DOHH2 (cell line): ENCODE measurements around the gene CRYGN.

Experiments used
- H3F3A ChIP-seq: fragments of 200-600 bp; sonication (generic), shearing (Covaris generic); 2 replicates; pipeline ENCODE4 v1.6.0; 2016; ENCODE audit warnings: antibody characterized with exemption, mild to moderate bottlenecking; ENCODE audit not compliant: control insufficient read depth, insufficient read depth
- H3K27ac ChIP-seq: fragments of 200-600 bp; sonication (generic); 2 replicates; pipeline ENCODE4 v1.5.1; 2014; ENCODE audit warnings: low read depth, mild to moderate bottlenecking, low read length, moderate library complexity
- H3K27me3 ChIP-seq: fragments of 200-600 bp; sonication (generic); 2 replicates; pipeline ENCODE4 v1.6.1; 2014; ENCODE audit warnings: mild to moderate bottlenecking, low read length, mixed read lengths; ENCODE audit not compliant: control insufficient read depth
- H3K36me3 ChIP-seq: fragments of 200-600 bp; sonication (generic); 2 replicates; pipeline ENCODE4 v1.6.1; 2014; ENCODE audit warnings: mild to moderate bottlenecking, low read length, moderate library complexity, mixed read lengths; ENCODE audit not compliant: control insufficient read depth
- H3K4me1 ChIP-seq: fragments of 200-600 bp; sonication (generic); 2 replicates; pipeline ENCODE4 v1.6.1; 2014; ENCODE audit warnings: mild to moderate bottlenecking, low read length, mixed read lengths; ENCODE audit not compliant: control insufficient read depth
- H3K4me2 ChIP-seq: fragments of 200-600 bp; sonication (generic); 2 replicates; pipeline ENCODE4 v1.6.0; 2014; ENCODE audit warnings: mild to moderate bottlenecking, low read length, moderate library complexity
- H3K4me3 ChIP-seq: fragments of 200-600 bp; sonication (generic); 2 replicates; pipeline ENCODE4 v1.5.1; 2014; ENCODE audit warnings: mild to moderate bottlenecking, low read length, mixed read lengths
- H3K79me2 ChIP-seq: fragments of 200-600 bp; sonication (generic); 2 replicates; pipeline ENCODE4 v1.6.1; 2014; ENCODE audit warnings: mild to moderate bottlenecking, low read length, mixed read lengths; ENCODE audit not compliant: control insufficient read depth
- H3K9me2 ChIP-seq: fragments of 200-600 bp; sonication (generic); replicated peaks from 2 replicates; pipeline ENCODE4 v1.6.1; 2014; ENCODE audit warnings: mild to moderate bottlenecking, low read length, mixed read lengths; ENCODE audit not compliant: control insufficient read depth
- H3K9me3 ChIP-seq: fragments of 200-600 bp; sonication (generic); 2 replicates; pipeline ENCODE4 v1.6.1; 2014; ENCODE audit warnings: antibody characterized with exemption, low read length, mixed read lengths; ENCODE audit not compliant: control insufficient read depth, insufficient read depth
- H4K20me1 ChIP-seq: fragments of 200-600 bp; sonication (generic); 2 replicates; pipeline ENCODE4 v1.6.0; 2014; ENCODE audit warnings: low read depth, mild to moderate bottlenecking, antibody characterized with exemption, low read length, moderate library complexity; ENCODE audit not compliant: control insufficient read depth, insufficient read depth
- EZH2phosphoT487 ChIP-seq: fragments of 200-600 bp; sonication (generic); IDR thresholded peaks from 2 replicates; pipeline ENCODE4 v1.6.1; 2017; ENCODE audit warnings: borderline replicate concordance, mild to moderate bottlenecking, antibody characterized with exemption, low read length, moderate library complexity, mixed read lengths
- TF ChIP-seq, protein P1 (sequence below): fragments of 200-600 bp; sonication (generic); IDR thresholded peaks from one replicate; pipeline ENCODE4 v1.5.1; 2014; ENCODE audit warnings: antibody characterized with exemption, mild to moderate bottlenecking, low read depth, low read length; ENCODE audit not compliant: poor library complexity, severe bottlenecking

CRYGN gene

DNA sequence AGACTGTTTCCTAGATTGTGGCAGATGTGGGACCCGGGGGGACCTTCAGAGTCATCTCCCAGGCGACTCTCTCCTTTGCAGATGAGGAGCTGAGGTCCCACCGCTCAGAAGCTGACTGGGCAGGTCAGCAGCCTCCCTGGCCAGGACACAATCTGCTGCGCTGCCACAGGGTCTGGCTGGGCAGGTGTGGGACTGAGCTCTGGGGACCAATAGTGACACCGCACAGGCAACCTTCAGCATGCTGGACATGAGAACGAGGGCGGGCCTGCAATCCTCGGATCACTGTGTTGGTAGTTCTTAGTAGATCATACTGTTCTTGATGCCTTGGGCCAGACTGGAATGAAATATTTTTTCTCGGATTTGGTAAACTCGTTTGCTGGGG is 20.5 kb upstream of the CRYGN start:
- no peaks in the 10 kb centered on the region for H3F3A ChIP-seq
- no peak for TF ChIP-seq EZH2phosphoT487
- TF ChIP-seq, protein P1, sequence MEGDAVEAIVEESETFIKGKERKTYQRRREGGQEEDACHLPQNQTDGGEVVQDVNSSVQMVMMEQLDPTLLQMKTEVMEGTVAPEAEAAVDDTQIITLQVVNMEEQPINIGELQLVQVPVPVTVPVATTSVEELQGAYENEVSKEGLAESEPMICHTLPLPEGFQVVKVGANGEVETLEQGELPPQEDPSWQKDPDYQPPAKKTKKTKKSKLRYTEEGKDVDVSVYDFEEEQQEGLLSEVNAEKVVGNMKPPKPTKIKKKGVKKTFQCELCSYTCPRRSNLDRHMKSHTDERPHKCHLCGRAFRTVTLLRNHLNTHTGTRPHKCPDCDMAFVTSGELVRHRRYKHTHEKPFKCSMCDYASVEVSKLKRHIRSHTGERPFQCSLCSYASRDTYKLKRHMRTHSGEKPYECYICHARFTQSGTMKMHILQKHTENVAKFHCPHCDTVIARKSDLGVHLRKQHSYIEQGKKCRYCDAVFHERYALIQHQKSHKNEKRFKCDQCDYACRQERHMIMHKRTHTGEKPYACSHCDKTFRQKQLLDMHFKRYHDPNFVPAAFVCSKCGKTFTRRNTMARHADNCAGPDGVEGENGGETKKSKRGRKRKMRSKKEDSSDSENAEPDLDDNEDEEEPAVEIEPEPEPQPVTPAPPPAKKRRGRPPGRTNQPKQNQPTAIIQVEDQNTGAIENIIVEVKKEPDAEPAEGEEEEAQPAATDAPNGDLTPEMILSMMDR: no peak
- no peak overlapping the region for H3K4me3 ChIP-seq
- no peak overlapping the region for H3K27ac ChIP-seq
- no peaks in the 10 kb centered on the region for H3K4me1 ChIP-seq
- no peak overlapping the region for H3K4me2 ChIP-seq
- H3K27me3 ChIP-seq: no peaks in the 10 kb centered on the region
- H3K9me2 ChIP-seq: no peaks in the 10 kb centered on the region
- no peaks in the 10 kb centered on the region for H4K20me1 ChIP-seq
- H3K9me3 ChIP-seq: peaks cover 26% of the 10 kb centered on the region
- peaks cover 15% of the 10 kb centered on the region for H3K36me3 ChIP-seq
- no peaks in the 10 kb centered on the region for H3K79me2 ChIP-seq

DNA sequence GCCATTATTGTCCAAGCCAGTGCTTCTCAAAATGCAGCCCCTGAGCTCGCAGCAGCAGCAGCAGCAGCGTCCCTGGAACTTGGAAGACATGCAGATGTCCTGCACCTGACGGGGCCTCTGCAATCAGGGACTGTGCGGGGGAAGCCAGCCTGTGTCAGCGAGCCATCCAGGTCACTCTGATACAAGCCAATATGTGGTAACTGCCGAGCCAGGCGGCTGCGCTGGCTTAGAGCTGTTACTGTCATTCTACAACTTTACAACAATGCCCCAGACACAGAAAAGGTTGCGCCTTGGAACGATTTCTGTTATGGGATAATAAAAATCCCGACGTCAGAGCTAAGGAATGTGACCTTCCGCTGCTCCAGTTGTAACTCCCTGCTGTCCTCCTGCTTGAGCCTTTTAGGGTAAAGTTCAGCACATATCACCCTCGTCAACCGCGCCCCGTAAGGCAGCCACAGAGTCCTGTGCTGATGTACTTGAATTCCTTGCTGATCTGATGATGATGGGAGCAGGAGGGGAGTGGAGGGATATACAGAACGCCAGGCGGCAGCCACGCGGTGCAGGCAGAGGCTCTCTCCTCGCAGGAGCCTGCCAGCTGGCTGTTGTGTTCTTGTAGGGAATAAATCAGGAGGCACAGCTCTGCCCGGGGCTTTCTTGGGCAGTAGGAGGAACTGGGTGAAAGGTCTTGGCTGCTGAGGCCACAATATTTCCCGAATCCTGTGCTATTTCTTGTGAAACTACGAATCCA is 20.0 kb upstream of the CRYGN start:
- TF ChIP-seq EZH2phosphoT487: no peak
- TF ChIP-seq, protein P1: no peak
- peaks cover 10% of the 10 kb centered on the region for H3K36me3 ChIP-seq
- no peaks in the 10 kb centered on the region for H3K27me3 ChIP-seq
- no peaks in the 10 kb centered on the region for H3F3A ChIP-seq
- no peaks in the 10 kb centered on the region for H3K4me1 ChIP-seq
- no peaks in the 10 kb centered on the region for H4K20me1 ChIP-seq
- no peak overlapping the region for H3K4me3 ChIP-seq
- H3K27ac ChIP-seq: no peak overlapping the region
- H3K4me2 ChIP-seq: no peak overlapping the region
- peaks cover 23% of the 10 kb centered on the region for H3K9me3 ChIP-seq
- H3K79me2 ChIP-seq: no peaks in the 10 kb centered on the region
- H3K9me2 ChIP-seq: no peaks in the 10 kb centered on the region

DNA sequence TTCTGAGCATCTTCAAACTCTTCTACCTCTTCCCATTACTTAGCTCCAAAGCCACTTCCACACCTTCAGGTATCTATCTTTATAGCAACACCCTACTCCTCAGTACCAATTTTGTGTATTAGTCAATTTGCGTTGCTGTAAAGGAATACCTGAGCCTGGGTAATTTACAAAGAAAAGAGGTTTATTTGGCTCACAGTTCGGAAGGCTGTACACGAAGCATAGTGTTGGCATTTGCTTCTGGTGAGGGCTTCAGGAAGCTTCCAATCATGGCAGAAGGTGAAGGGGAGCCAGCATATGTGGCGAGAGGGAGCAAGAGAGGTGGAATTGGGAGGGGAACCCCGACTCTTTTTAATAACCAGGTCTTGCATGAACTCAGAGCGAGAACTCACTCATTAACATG is 17.6 kb upstream of the CRYGN start:
- Histone ChIP-seq H3F3A (no peaks in the 10 kb centered on the region), H3K27me3 (no peaks in the 10 kb centered on the region), H3K4me1 (no peaks in the 10 kb centered on the region), H3K36me3 (no peaks in the 10 kb centered on the region), H3K79me2 (no peaks in the 10 kb centered on the region), H3K9me3 (peaks cover 6% of the 10 kb centered on the region), H4K20me1 (no peaks in the 10 kb centered on the region), H3K4me2 (no peak overlapping the region), H3K4me3 (no peak overlapping the region), H3K27ac (no peak overlapping the region), H3K9me2 (no peaks in the 10 kb centered on the region)
- TF ChIP-seq, protein P1: no peak
- no peak for TF ChIP-seq EZH2phosphoT487
